CD4-positive, alpha-beta T cell treated with Interleukin-15 for 1 hour (primary cell): Measurements from ENCODE around the gene METTL25.

Source experiments
- DNase-seq: peaks from one replicate; pipeline ENCODE4 v3.0.0-alpha.2; 2020

Gene METTL25

GRCh38 chr12:82474181-82474797 lies 116.0 kb downstream of the METTL25 start:
- DNase-seq, result no peak

GRCh38 chr12:82474798-82475184 lies 116.5 kb downstream of the METTL25 start:
- DNase-seq, result no peak

- DNase-seq, result no peak
Observed at GRCh38 chr12:82475211-82475610, 116.9 kb downstream of the METTL25 start.

- DNase-seq, result no peak
Observed at GRCh38 chr12:82476511-82476910, 118.2 kb downstream of the METTL25 start.

- no peak for DNase-seq
Observed at GRCh38 chr12:82479511-82479910, 121.2 kb downstream of the METTL25 start.

GRCh38 chr12:82480606-82481005 lies 122.3 kb downstream of the METTL25 start:
- no peak for DNase-seq

- no peak for DNase-seq
Observed at GRCh38 chr12:82481954-82482353, 123.6 kb downstream of the METTL25 start.

- no peak for DNase-seq
Observed at GRCh38 chr12:82486524-82487235, 128.4 kb downstream of the METTL25 start.

- no peak for DNase-seq
Observed at GRCh38 chr12:82504409-82504808, 146.1 kb downstream of the METTL25 start.

GRCh38 chr12:82505150-82505549 lies 146.8 kb downstream of the METTL25 start:
- no peak for DNase-seq

- DNase-seq, result no peak
Observed at GRCh38 chr12:82507686-82508085, 149.4 kb downstream of the METTL25 start.

GRCh38 chr12:82510386-82510785 lies 152.1 kb downstream of the METTL25 start:
- no peak for DNase-seq

- DNase-seq, result no peak
Observed at GRCh38 chr12:82514880-82515279, 156.6 kb downstream of the METTL25 start.

GRCh38 chr12:82515652-82516051 lies 157.3 kb downstream of the METTL25 start:
- DNase-seq, result no peak

GRCh38 chr12:82517027-82517426 lies 158.7 kb downstream of the METTL25 start:
- DNase-seq, result no peak

GRCh38 chr12:82517808-82518207 lies 159.5 kb downstream of the METTL25 start:
- no peak for DNase-seq

- no peak for DNase-seq
Observed at GRCh38 chr12:82519510-82519909, 161.2 kb downstream of the METTL25 start.

GRCh38 chr12:82522285-82522684 lies 164.0 kb downstream of the METTL25 start:
- no peak for DNase-seq

- DNase-seq, result no peak
Observed at GRCh38 chr12:82522762-82523161, 164.4 kb downstream of the METTL25 start.

- no peak for DNase-seq
Observed at GRCh38 chr12:82523996-82524395, 165.7 kb downstream of the METTL25 start.

GRCh38 chr12:82524641-82525040 lies 166.3 kb downstream of the METTL25 start:
- DNase-seq, result no peak

GRCh38 chr12:82525616-82526015 lies 167.3 kb downstream of the METTL25 start:
- no peak for DNase-seq

GRCh38 chr12:82527165-82527780 lies 168.9 kb downstream of the METTL25 start:
- no peak for DNase-seq
